Pulmonary artery endothelial cell (primary cell): ENCODE results near the gene ZBTB7B. TPM values are rescaled to one million over a fixed set of nuclear protein-coding genes. Genes with fewer than 3 reads are reported as not detected.
"Not testable (repeated sequence)": the region's sequence is repeated elsewhere in the genome, so short reads cannot be mapped to it uniquely, and the experiment has no call there.

Experiments used
- DNase-seq: peaks from one replicate; pipeline ENCODE4 v3.0.0-alpha.2; 2011; ENCODE audit warnings: low read depth, low spot score
- total RNA-seq: library from RNA; depleted of rRNA; stranded (reverse); fragments of >200 nt; gene quantifications from 2 replicates; pipeline ENCODE4 v1.2.3, GENCODE V29; 2014

ZBTB7B gene
- total RNA-seq, 1 donor from 2014 or later, result 11.5 TPM

- DNase-seq, result no peak
Measured at GRCh38 chr1:154968731-154969130, 33.9 kb upstream of the ZBTB7B start.

GRCh38 chr1:154969246-154969645 is 33.4 kb upstream of the ZBTB7B start:
- no peak for DNase-seq

- no peak for DNase-seq
Measured at GRCh38 chr1:154969860-154970452, 32.6 kb upstream of the ZBTB7B start.

- peak; percentile 74 for DNase-seq
Measured at GRCh38 chr1:154970631-154971340, 31.8 kb upstream of the ZBTB7B start, which contains the start of gene SHC1. SHC1 (minus strand) TSS chr1:154970747; CDS start chr1:154970526, 221 bp downstream.

GRCh38 chr1:154971341-154971998 is 31.1 kb upstream of the ZBTB7B start:
- no peak for DNase-seq

GRCh38 chr1:154972213-154972516 is 30.4 kb upstream of the ZBTB7B start:
- DNase-seq, result peak; percentile 47

GRCh38 chr1:154972517-154973343 is 29.9 kb upstream of the ZBTB7B start:
- peak; percentile 92 for DNase-seq

- peak; percentile 96 for DNase-seq
Measured at GRCh38 chr1:154973344-154974101, 29.1 kb upstream of the ZBTB7B start.

- DNase-seq, result peak; percentile 99
Measured at GRCh38 chr1:154974102-154974807, 28.3 kb upstream of the ZBTB7B start, which contains the start of gene CKS1B. CKS1B (plus strand) TSS chr1:154974681; CDS start chr1:154974746, 65 bp downstream.

- peak; percentile 76 for DNase-seq
Measured at GRCh38 chr1:154974808-154975408, 27.7 kb upstream of the ZBTB7B start.

GRCh38 chr1:154975409-154976059 is 27.1 kb upstream of the ZBTB7B start:
- no peak for DNase-seq

GRCh38 chr1:154977762-154978161 is 24.8 kb upstream of the ZBTB7B start:
- DNase-seq, result not testable (repeated sequence)

- no peak for DNase-seq
Measured at GRCh38 chr1:154978360-154978759, 24.2 kb upstream of the ZBTB7B start.

GRCh38 chr1:154982341-154982740 is 20.3 kb upstream of the ZBTB7B start:
- no peak for DNase-seq

- peak; percentile 99 for DNase-seq
Measured at GRCh38 chr1:154982897-154983648, 19.5 kb upstream of the ZBTB7B start, which contains the start of gene FLAD1. FLAD1 (plus strand) TSS chr1:154983344; CDS start chr1:154983695, 351 bp downstream.

- no peak for DNase-seq
Measured at GRCh38 chr1:154983776-154984466, 18.7 kb upstream of the ZBTB7B start.

GRCh38 chr1:154986736-154987135 is 15.9 kb upstream of the ZBTB7B start:
- not testable (repeated sequence) for DNase-seq

- DNase-seq, result no peak
Measured at GRCh38 chr1:154987326-154987725, 15.3 kb upstream of the ZBTB7B start.
